Gastroesophageal sphincter (tissue), 4 donors: Measurements from ENCODE around the gene FAM110C. TPM values are rescaled to one million over a fixed set of nuclear protein-coding genes. Genes with fewer than 3 reads are reported as not detected.

Source experiments
- ATAC-seq: fragments of 150-250 bp; one replicate; pipeline ENCODE4 v1.9.1; 2016; ENCODE audit warnings: mild to moderate bottlenecking, moderate library complexity
- H3K27ac ChIP-seq, 4 donors: fragments of 200-600 bp; sonication (generic) in 3 of 4; 1 replicate in 3 of 4; 2 replicates in 1 of 4; pipeline ENCODE4 v1.5.1; 2016 to 2019
- H3K27me3 ChIP-seq: fragments of 200-600 bp; sonication (generic); one replicate; pipeline ENCODE4 v1.5.1; 2019
- H3K36me3 ChIP-seq, 2 donors: fragments of 200-600 bp; sonication (generic); one replicate each; pipeline ENCODE4 v1.5.1; 2019; ENCODE audit warnings: control low read depth in 1 of 2
- H3K4me1 ChIP-seq, 3 donors: fragments of 200-600 bp; sonication (generic); 1 replicate in 2 of 3; 2 replicates in 1 of 3; pipeline ENCODE4 v1.5.1; 2016 to 2019; ENCODE audit warnings: control low read depth in 2 of 3
- H3K4me3 ChIP-seq, 2 donors: fragments of 200-600 bp; sonication (generic); one replicate each; pipeline ENCODE4 v1.5.1; 2019; ENCODE audit warnings: mild to moderate bottlenecking in 1 of 2, moderate library complexity in 1 of 2
- H3K9me3 ChIP-seq, 3 donors: fragments of 200-600 bp; sonication (generic); one replicate each; pipeline ENCODE4 v1.5.1; 2017 to 2019; ENCODE audit warnings: control low read depth in 2 of 3
- EP300 ChIP-seq: sonication (generic); formaldehyde crosslinking; IDR thresholded peaks from one replicate; pipeline ENCODE4 v1.6.1; 2017; ENCODE audit warnings: antibody characterized with exemption, mild to moderate bottlenecking
- POLR2A ChIP-seq, 2 donors: fragments of 450-650 bp; IDR thresholded peaks; one replicate each; pipeline ENCODE4 v1.6.1; 2017; ENCODE audit warnings: antibody characterized with exemption in 2 of 2, mild to moderate bottlenecking in 2 of 2, moderate library complexity in 1 of 2
- POLR2AphosphoS5 ChIP-seq: sonication (generic); formaldehyde crosslinking; IDR thresholded peaks from one replicate; pipeline ENCODE4 v1.6.1; 2017; ENCODE audit warnings: antibody characterized with exemption
- WGBS, 2 donors: methylation state at CpG; one replicate each; pipeline ENCODE4 v1.1.5; 2018; ENCODE audit warnings: low coverage in 1 of 2; 5-methylcytosine and 5-hydroxymethylcytosine counted together
- total RNA-seq, 4 donors: library from RNA; depleted of rRNA; stranded (reverse); fragments of >200 nt; gene quantifications; one replicate each; pipeline ENCODE4 v1.1.0, GENCODE V29; 2016
- TF ChIP-seq, protein P1 (sequence below), 4 experiments: fragments of 200-600 bp in 2 of 4; fragments of 450-650 bp in 2 of 4; sonication (generic) in 1 of 4; IDR thresholded peaks; one replicate each; pipeline ENCODE4 v1.5.1; 2017 to 2019; ENCODE audit warnings: antibody characterized with exemption in 4 of 4, mild to moderate bottlenecking in 2 of 4, moderate library complexity in 2 of 4

FAM110C gene
- total RNA-seq, 4 donors from 2014 or later, result 0.93 to 4.8 (median 3.4) TPM

DNA sequence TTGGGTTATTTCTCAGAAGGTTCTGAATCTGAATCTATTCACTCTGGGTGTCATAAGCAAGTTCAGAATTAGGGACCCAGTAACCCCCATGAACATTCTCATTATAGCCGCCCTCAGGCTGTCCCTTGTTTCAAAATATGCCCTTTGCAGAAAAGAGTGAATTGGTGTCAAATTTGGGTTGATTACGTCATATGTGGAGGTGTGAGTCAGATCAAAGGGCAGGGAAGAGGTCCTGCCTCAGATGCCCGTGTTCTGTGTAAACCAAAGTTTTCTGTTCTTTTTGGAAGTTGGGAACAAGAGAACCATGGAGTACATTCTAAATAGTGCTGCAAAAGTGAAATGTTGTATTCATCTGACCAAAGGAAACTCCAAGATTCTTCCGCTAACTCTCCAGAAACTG is 5.8 kb downstream of the FAM110C start:
- Histone ChIP-seq H3K4me1 (peaks cover 0 to 7% (median 0%) of the 10 kb centered on the region in 3 donors), H3K27me3 (peaks cover 21% of the 10 kb centered on the region), H3K36me3 (no peaks in the 10 kb centered on the region), H3K27ac (no peak overlapping the region), H3K9me3 (no peaks in the 10 kb centered on the region), H3K4me3 (no peak overlapping the region)
- no peak for ATAC-seq
- 75 to 86% methylated on average over 2 to 4 of the region's 4 CpGs for WGBS, 2 donors
- TF ChIP-seq POLR2AphosphoS5 (no peak), POLR2A (IDR thresholded peaks at IDR 0.05) (no peak), EP300 (no peak)
- TF ChIP-seq, protein P1, sequence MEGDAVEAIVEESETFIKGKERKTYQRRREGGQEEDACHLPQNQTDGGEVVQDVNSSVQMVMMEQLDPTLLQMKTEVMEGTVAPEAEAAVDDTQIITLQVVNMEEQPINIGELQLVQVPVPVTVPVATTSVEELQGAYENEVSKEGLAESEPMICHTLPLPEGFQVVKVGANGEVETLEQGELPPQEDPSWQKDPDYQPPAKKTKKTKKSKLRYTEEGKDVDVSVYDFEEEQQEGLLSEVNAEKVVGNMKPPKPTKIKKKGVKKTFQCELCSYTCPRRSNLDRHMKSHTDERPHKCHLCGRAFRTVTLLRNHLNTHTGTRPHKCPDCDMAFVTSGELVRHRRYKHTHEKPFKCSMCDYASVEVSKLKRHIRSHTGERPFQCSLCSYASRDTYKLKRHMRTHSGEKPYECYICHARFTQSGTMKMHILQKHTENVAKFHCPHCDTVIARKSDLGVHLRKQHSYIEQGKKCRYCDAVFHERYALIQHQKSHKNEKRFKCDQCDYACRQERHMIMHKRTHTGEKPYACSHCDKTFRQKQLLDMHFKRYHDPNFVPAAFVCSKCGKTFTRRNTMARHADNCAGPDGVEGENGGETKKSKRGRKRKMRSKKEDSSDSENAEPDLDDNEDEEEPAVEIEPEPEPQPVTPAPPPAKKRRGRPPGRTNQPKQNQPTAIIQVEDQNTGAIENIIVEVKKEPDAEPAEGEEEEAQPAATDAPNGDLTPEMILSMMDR (IDR thresholded peaks at IDR 0.05), result no peak

DNA sequence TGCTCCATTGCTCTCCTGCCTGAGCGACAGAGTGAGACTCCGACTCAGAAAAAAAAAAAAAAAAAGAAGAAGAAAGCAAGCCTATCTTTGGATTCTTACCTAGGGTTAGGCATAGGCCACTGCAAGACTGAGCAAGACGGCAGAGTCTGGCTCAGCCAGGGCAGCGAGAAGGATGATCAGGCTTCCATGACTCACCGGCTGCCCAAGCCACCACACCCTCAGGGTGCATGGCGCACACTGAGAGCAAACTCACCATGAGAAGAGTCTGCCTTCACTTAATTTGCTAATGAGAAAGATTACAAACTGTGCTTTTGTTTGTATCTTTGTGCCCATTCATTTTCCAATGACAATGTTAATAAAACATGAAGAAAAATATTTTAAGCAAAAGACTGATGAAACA is 8.2 kb downstream of the FAM110C start:
- 40 to 96% methylated on average over 1 to 4 of the region's 6 CpGs for WGBS, 2 donors
- Histone ChIP-seq H3K4me3 (no peak overlapping the region), H3K27me3 (peaks cover 9% of the 10 kb centered on the region), H3K4me1 (no peaks in the 10 kb centered on the region), H3K36me3 (no peaks in the 10 kb centered on the region), H3K9me3 (no peaks in the 10 kb centered on the region), H3K27ac (no peak overlapping the region)
- ATAC-seq, result no peak
- TF ChIP-seq, protein P1 (IDR thresholded peaks at IDR 0.05), result no peak
- TF ChIP-seq EP300 (no peak), POLR2A (IDR thresholded peaks at IDR 0.05) (no peak), POLR2AphosphoS5 (no peak)

- WGBS, 2 donors, result 87 to 100% methylated on average over 1 of the region's 1 CpG
These were observed 10.0 kb downstream of the FAM110C start for GRCh38 chr2:36318-36717.

DNA sequence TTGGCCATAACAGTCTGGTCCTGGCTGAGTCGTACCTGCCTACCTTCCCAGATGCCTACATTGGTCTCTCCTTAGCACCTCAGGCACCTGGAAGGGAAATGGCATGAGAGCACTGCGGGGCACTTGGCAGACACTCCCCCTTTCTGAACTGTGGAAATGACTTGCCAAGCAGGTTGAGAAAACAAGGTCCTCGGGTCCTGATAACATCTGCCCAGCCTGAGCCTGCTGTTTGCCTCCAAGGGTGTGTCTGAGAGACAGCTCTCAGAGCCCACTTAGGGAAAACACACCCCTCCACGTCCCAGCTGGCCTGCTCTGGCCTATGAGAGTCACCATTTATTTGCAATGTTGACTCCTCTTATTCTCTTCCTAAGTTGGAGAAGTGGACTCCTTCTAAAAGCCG is 10.5 kb downstream of the FAM110C start:
- no peak overlapping the region for H3K4me3 ChIP-seq
- no peaks in the 10 kb centered on the region for H3K4me1 ChIP-seq
- no peaks in the 10 kb centered on the region for H3K9me3 ChIP-seq
- TF ChIP-seq, protein P1 (IDR thresholded peaks at IDR 0.05), result no peak
- TF ChIP-seq POLR2A (IDR thresholded peaks at IDR 0.05), result no peak
- TF ChIP-seq EP300, result no peak
- TF ChIP-seq POLR2AphosphoS5, result no peak
- ATAC-seq, result no peak
- no peak overlapping the region for H3K27ac ChIP-seq
- no peaks in the 10 kb centered on the region for H3K36me3 ChIP-seq
- H3K27me3 ChIP-seq, result peaks cover 2% of the 10 kb centered on the region
- 69 to 78% methylated on average over 1 to 2 of the region's 5 CpGs for WGBS, 2 donors

More at GRCh38 chr2:36318-36717, 10.0 kb downstream of the FAM110C start:
- Histone ChIP-seq H3K4me1 (no peaks in the 10 kb centered on the region), H3K27me3 (peaks cover 5% of the 10 kb centered on the region), H3K36me3 (no peaks in the 10 kb centered on the region), H3K27ac (no peak overlapping the region), H3K4me3 (no peak overlapping the region), H3K9me3 (no peaks in the 10 kb centered on the region)
- ATAC-seq, result no peak
- TF ChIP-seq EP300 (no peak), POLR2AphosphoS5 (no peak), POLR2A (IDR thresholded peaks at IDR 0.05) (no peak)
- TF ChIP-seq, protein P1 (IDR thresholded peaks at IDR 0.05), result no peak

DNA sequence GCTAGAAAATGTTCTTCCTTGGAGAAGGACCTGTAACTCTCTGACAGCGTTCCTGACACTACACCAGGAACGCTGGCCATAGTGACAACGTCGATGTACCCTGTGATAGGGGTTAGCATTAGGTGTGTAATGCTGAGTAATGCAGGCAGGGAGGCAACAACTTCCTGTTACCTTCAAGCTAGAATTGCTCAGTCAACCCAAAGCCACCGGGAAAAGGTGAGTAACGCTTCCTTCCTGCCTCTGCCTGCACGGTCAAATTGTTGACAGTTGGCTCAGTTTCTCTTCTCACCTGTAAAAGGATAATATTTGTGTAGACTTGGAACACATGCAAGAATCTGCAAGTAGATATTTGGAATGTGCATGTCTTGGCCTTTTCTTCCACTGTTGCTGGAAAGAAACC is 12.7 kb downstream of the FAM110C start:
- 60 to 66% methylated on average over 1 to 7 of the region's 7 CpGs for WGBS, 2 donors

More for the DNA sequence above, 12.7 kb downstream of the FAM110C start:
- H3K4me3 ChIP-seq, result no peak overlapping the region
- H3K36me3 ChIP-seq, result no peaks in the 10 kb centered on the region
- TF ChIP-seq POLR2AphosphoS5 (no peak), EP300 (no peak), POLR2A (IDR thresholded peaks at IDR 0.05) (no peak)
- TF ChIP-seq, protein P1 (IDR thresholded peaks at IDR 0.05), result no peak
- ATAC-seq, result no peak
- H3K27ac ChIP-seq, result no peak overlapping the region
- H3K9me3 ChIP-seq, result no peaks in the 10 kb centered on the region
- H3K27me3 ChIP-seq, result no peaks in the 10 kb centered on the region
- no peaks in the 10 kb centered on the region for H3K4me1 ChIP-seq
